Astrocyte (in vitro differentiated cells and primary cell): Measurements from ENCODE around the gene CDON. TPM values are rescaled to one million over a fixed set of nuclear protein-coding genes. Genes with fewer than 3 reads are reported as not detected.

Experiments
- DNase-seq: peaks from one replicate; pipeline ENCODE4 v3.0.0-alpha.2; 2010; ENCODE audit warnings: low read depth
- FAIRE-seq: peaks from 2 replicates; lab custom pipeline; 2011; peaks lifted over from hg19 to GRCh38; lab: Jason Lieb, UNC
- H2AFZ ChIP-seq: 2 replicates; pipeline ENCODE4 v1.6.0; 2012; ENCODE audit warnings: low read depth, low read length, inconsistent platforms
- H3K27ac ChIP-seq: 2 replicates; pipeline ENCODE4 v1.5.1; 2011; ENCODE audit warnings: low read depth, low read length, inconsistent platforms
- H3K27me3 ChIP-seq: 2 replicates; pipeline ENCODE4 v1.6.0; 2011; ENCODE audit warnings: low read length, inconsistent platforms; ENCODE audit not compliant: insufficient read depth
- H3K36me3 ChIP-seq: 2 replicates; pipeline ENCODE4 v1.5.1; 2011; ENCODE audit warnings: low read length, inconsistent platforms; ENCODE audit not compliant: insufficient read depth
- H3K4me1 ChIP-seq: 2 replicates; pipeline ENCODE4 v1.5.1; 2011; ENCODE audit warnings: low read length, inconsistent platforms; ENCODE audit not compliant: insufficient read depth
- H3K4me2 ChIP-seq: 2 replicates; pipeline ENCODE4 v1.6.0; 2012; ENCODE audit warnings: low read length, inconsistent platforms
- H3K4me3 ChIP-seq: 2 replicates; pipeline ENCODE4 v1.5.1; 2011; ENCODE audit warnings: low read depth, mild to moderate bottlenecking, low read length, inconsistent platforms; ENCODE audit not compliant: insufficient read depth
- H3K79me2 ChIP-seq: 2 replicates; pipeline ENCODE4 v1.6.0; 2012; ENCODE audit warnings: mild to moderate bottlenecking, low read length, inconsistent platforms; ENCODE audit not compliant: insufficient read depth
- H3K9ac ChIP-seq: 2 replicates; pipeline ENCODE4 v1.6.0; 2012; ENCODE audit warnings: mild to moderate bottlenecking, low read length, inconsistent platforms
- H3K9me3 ChIP-seq: 2 replicates; pipeline ENCODE4 v1.5.1; 2012; ENCODE audit warnings: low read depth, mild to moderate bottlenecking, low read length, inconsistent platforms; ENCODE audit not compliant: insufficient read depth
- H4K20me1 ChIP-seq: 2 replicates; pipeline ENCODE4 v1.6.0; 2012; ENCODE audit warnings: low read length, inconsistent platforms; ENCODE audit not compliant: insufficient read depth
- H3K27ac Mint-ChIP-seq: one replicate; pipeline ENCODE4 v1.8.0; 2021; ENCODE audit warnings: mild to moderate bottlenecking, mixed read lengths; ENCODE audit not compliant: unreplicated experiment
- H3K27me3 Mint-ChIP-seq: one replicate; pipeline ENCODE4 v1.8.0; 2021; ENCODE audit warnings: low read depth, mixed read lengths; ENCODE audit not compliant: unreplicated experiment
- H3K36me3 Mint-ChIP-seq: one replicate; pipeline ENCODE4 v1.8.0; 2021; ENCODE audit warnings: low read depth, mixed read lengths; ENCODE audit not compliant: unreplicated experiment
- H3K4me1 Mint-ChIP-seq: one replicate; pipeline ENCODE4 v1.8.0; 2021; ENCODE audit warnings: low read depth, mixed read lengths; ENCODE audit not compliant: unreplicated experiment
- H3K4me3 Mint-ChIP-seq: one replicate; pipeline ENCODE4 v1.8.0; 2021; ENCODE audit warnings: mild to moderate bottlenecking, moderate library complexity, mixed read lengths; ENCODE audit not compliant: unreplicated experiment
- H3K9me3 Mint-ChIP-seq: one replicate; pipeline ENCODE4 v1.8.0; 2021; ENCODE audit warnings: mild to moderate bottlenecking, mixed read lengths; ENCODE audit not compliant: unreplicated experiment
- EZH2 ChIP-seq: IDR thresholded peaks from 2 replicates; pipeline ENCODE4 v1.6.1; 2012; ENCODE audit warnings: mild to moderate bottlenecking, low read length, inconsistent platforms; ENCODE audit not compliant: insufficient read depth
- total RNA-seq: library from RNA; stranded (reverse); gene quantifications from 2 replicates; pipeline ENCODE4 v1.2.1, GENCODE V29; 2021
- TF ChIP-seq, protein P1 (sequence below): IDR thresholded peaks from 2 replicates; pipeline ENCODE4 v1.5.1; 2011; ENCODE audit warnings: low read depth, mild to moderate bottlenecking, inconsistent platforms, low read length, moderate library complexity; ENCODE audit not compliant: insufficient read depth

The CDON gene
- total RNA-seq, 1 donor from 2014 or later: 15.5 TPM

DNA sequence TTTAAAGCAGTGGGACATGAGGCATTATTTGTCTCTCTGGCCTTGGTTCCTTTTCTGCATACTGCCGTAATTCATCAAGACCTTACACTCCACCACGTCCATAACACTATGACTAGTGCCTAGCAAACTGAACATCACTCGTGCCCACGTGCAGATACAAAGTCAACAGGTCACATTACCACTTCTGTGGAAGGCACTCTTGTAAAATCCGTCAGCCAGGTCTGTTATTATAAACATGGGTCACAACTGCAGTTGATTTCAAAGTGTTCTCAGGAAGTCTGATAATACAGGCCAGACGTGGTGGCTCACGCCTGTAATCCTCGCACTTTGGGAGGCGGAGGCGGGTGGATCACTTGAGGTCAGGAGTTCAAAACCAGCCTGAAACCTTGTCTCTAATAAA, 102.7 kb downstream of the CDON start:
- peaks cover 8% of the 10 kb centered on the region for H3K4me1 Mint-ChIP-seq
- Histone ChIP-seq H3K9me3 (no peaks in the 10 kb centered on the region), H3K4me1 (no peaks in the 10 kb centered on the region), H3K4me2 (no peak overlapping the region), H3K36me3 (no peaks in the 10 kb centered on the region), H3K4me3 (no peak overlapping the region), H2AFZ (no peak overlapping the region), H3K27me3 (no peaks in the 10 kb centered on the region), H3K9ac (no peak overlapping the region), H3K27ac (no peak overlapping the region), H4K20me1 (no peaks in the 10 kb centered on the region), H3K79me2 (no peaks in the 10 kb centered on the region)
- DNase-seq (no peak), FAIRE-seq (no peak)
- H3K36me3 Mint-ChIP-seq: peaks cover 14% of the 10 kb centered on the region
- no peak overlapping the region for H3K27ac Mint-ChIP-seq
- H3K9me3 Mint-ChIP-seq: peaks cover 1% of the 10 kb centered on the region
- no peak overlapping the region for H3K4me3 Mint-ChIP-seq
- TF ChIP-seq, protein P1, sequence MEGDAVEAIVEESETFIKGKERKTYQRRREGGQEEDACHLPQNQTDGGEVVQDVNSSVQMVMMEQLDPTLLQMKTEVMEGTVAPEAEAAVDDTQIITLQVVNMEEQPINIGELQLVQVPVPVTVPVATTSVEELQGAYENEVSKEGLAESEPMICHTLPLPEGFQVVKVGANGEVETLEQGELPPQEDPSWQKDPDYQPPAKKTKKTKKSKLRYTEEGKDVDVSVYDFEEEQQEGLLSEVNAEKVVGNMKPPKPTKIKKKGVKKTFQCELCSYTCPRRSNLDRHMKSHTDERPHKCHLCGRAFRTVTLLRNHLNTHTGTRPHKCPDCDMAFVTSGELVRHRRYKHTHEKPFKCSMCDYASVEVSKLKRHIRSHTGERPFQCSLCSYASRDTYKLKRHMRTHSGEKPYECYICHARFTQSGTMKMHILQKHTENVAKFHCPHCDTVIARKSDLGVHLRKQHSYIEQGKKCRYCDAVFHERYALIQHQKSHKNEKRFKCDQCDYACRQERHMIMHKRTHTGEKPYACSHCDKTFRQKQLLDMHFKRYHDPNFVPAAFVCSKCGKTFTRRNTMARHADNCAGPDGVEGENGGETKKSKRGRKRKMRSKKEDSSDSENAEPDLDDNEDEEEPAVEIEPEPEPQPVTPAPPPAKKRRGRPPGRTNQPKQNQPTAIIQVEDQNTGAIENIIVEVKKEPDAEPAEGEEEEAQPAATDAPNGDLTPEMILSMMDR: no peak
- no peak for TF ChIP-seq EZH2
- no peaks in the 10 kb centered on the region for H3K27me3 Mint-ChIP-seq

DNA sequence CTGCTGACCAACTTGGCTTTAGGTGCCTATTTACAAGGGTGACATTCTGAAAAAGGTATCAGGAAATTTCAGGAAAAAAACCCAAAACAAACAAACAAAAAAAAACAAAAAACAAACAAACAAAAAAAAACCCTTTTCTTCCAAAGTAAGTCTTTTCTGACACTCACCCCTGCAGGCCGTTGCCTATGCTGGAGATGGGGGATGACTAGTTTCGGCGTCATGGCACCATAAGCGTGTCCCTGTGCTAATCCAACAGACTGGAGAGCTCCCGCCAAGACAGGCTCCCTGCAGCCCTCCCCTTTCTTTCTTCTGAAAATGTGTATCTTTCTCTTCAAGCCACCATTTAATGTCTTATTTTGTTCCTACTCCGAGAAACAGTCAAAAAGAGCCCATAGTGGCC, 103.2 kb downstream of the CDON start:
- Histone ChIP-seq H4K20me1 (no peaks in the 10 kb centered on the region), H3K4me2 (no peak overlapping the region), H3K79me2 (no peaks in the 10 kb centered on the region), H3K4me1 (no peaks in the 10 kb centered on the region), H3K27ac (no peak overlapping the region), H3K4me3 (no peak overlapping the region), H3K9ac (no peak overlapping the region), H3K36me3 (no peaks in the 10 kb centered on the region), H3K9me3 (no peaks in the 10 kb centered on the region), H2AFZ (no peak overlapping the region), H3K27me3 (no peaks in the 10 kb centered on the region)
- H3K9me3 Mint-ChIP-seq: peaks cover 1% of the 10 kb centered on the region
- TF ChIP-seq, protein P1: no peak
- TF ChIP-seq EZH2: no peak
- no peak overlapping the region for H3K27ac Mint-ChIP-seq
- no peak for FAIRE-seq
- H3K36me3 Mint-ChIP-seq: peaks cover 14% of the 10 kb centered on the region
- H3K4me1 Mint-ChIP-seq: peaks cover 8% of the 10 kb centered on the region
- no peaks in the 10 kb centered on the region for H3K27me3 Mint-ChIP-seq
- no peak for DNase-seq
- H3K4me3 Mint-ChIP-seq: no peak overlapping the region

- Histone ChIP-seq H3K9me3 (no peaks in the 10 kb centered on the region), H4K20me1 (no peaks in the 10 kb centered on the region), H3K4me3 (no peak overlapping the region), H3K27ac (no peak overlapping the region), H3K36me3 (no peaks in the 10 kb centered on the region), H3K4me1 (no peaks in the 10 kb centered on the region), H3K4me2 (no peak overlapping the region), H3K79me2 (no peaks in the 10 kb centered on the region), H3K9ac (no peak overlapping the region), H3K27me3 (no peaks in the 10 kb centered on the region), H2AFZ (no peak overlapping the region)
- peaks cover 8% of the 10 kb centered on the region for H3K4me1 Mint-ChIP-seq
- H3K9me3 Mint-ChIP-seq: peaks cover 1% of the 10 kb centered on the region
- H3K4me3 Mint-ChIP-seq: no peak overlapping the region
- H3K27me3 Mint-ChIP-seq: no peaks in the 10 kb centered on the region
- no peak for DNase-seq
- no peak overlapping the region for H3K27ac Mint-ChIP-seq
- TF ChIP-seq, protein P1: no peak
- TF ChIP-seq EZH2: no peak
- FAIRE-seq: no peak
- H3K36me3 Mint-ChIP-seq: peaks cover 14% of the 10 kb centered on the region
Observed at GRCh38 chr11:125958872-125959400, 103.7 kb downstream of the CDON start.
